ENCODE results near the gene OGFOD3. TPM values are rescaled to one million over a fixed set of nuclear protein-coding genes. Genes with fewer than 3 reads are reported as not detected.
"Not testable (repeated sequence)": the region's sequence is repeated elsewhere in the genome, so short reads cannot be mapped to it uniquely, and the experiment has no call there.

The OGFOD3 gene
- total RNA-seq, 1 donor from 2014 or later = 63.9 TPM

GRCh38 chr17:82376042-82376730 is 42.2 kb downstream of the OGFOD3 start:
- no peak overlapping the region for H3K4me3 ChIP-seq (ENCODE audit: low read depth, low read length)
- DNase-seq (ENCODE audit: low read depth) = no peak
- no peak for TF ChIP-seq CTCF (conservative IDR thresholded peaks at IDR 0.05; ENCODE audit: low read depth, low read length)

GRCh38 chr17:82375359-82376041 is 42.9 kb downstream of the OGFOD3 start:
- no peak for DNase-seq (ENCODE audit: low read depth)
- no peak overlapping the region for H3K4me3 ChIP-seq (ENCODE audit: low read depth, low read length)
- no peak for TF ChIP-seq CTCF (conservative IDR thresholded peaks at IDR 0.05; ENCODE audit: low read depth, low read length)

- no peak for TF ChIP-seq CTCF (conservative IDR thresholded peaks at IDR 0.05; ENCODE audit: low read depth, low read length)
- no peak overlapping the region for H3K4me3 ChIP-seq (ENCODE audit: low read depth, low read length)
- DNase-seq (ENCODE audit: low read depth) = no peak
These were observed 43.6 kb downstream of the OGFOD3 start for GRCh38 chr17:82374626-82375331.

GRCh38 chr17:82373731-82374625 is 44.4 kb downstream of the OGFOD3 start:
- DNase-seq (ENCODE audit: low read depth) = no peak
- no peak overlapping the region for H3K4me3 ChIP-seq (ENCODE audit: low read depth, low read length)
- TF ChIP-seq CTCF (conservative IDR thresholded peaks at IDR 0.05; ENCODE audit: low read depth, low read length) = no peak

- not testable (repeated sequence) for DNase-seq (ENCODE audit: low read depth); H3K4me3 ChIP-seq (ENCODE audit: low read depth, low read length)
These were observed 45.3 kb downstream of the OGFOD3 start for GRCh38 chr17:82373072-82373452.

- TF ChIP-seq CTCF (conservative IDR thresholded peaks at IDR 0.05; ENCODE audit: low read depth, low read length) = no peak
- no peak for DNase-seq (ENCODE audit: low read depth)
- no peak overlapping the region for H3K4me3 ChIP-seq (ENCODE audit: low read depth, low read length)
These were observed 45.9 kb downstream of the OGFOD3 start for GRCh38 chr17:82372249-82373071.
